ENCODE results near the gene CADM2. TPM values are rescaled to one million over a fixed set of nuclear protein-coding genes. Genes with fewer than 3 reads are reported as not detected.

Gene CADM2
- total RNA-seq, 2 donors from 2014 or later: 24.1 to 29.8 TPM

- WGBS, 2 experiments (ENCODE audit: insufficient coverage in 1 of 2, insufficient read length in 1 of 2): 70 to 100% methylated on average over 1 of the region's 1 CpG
- H3K4me1 Mint-ChIP-seq: no peaks in the 10 kb centered on the region
- no peak for DNase-seq
These were observed 205.6 kb downstream of the CADM2 start for GRCh38 chr3:85164436-85164835.

GRCh38 chr3:85167576-85167975 is 208.8 kb downstream of the CADM2 start:
- no peak overlapping the region for H3K4me3 ChIP-seq (ENCODE audit: low read length)
- WGBS, 2 experiments (ENCODE audit: insufficient coverage in 1 of 2, insufficient read length in 1 of 2): 100% methylated on average over 1 of the region's 1 CpG
- no peaks in the 10 kb centered on the region for H3K4me1 ChIP-seq (ENCODE audit: control insufficient read depth, insufficient read depth, low read length)
- TF ChIP-seq, protein P1, sequence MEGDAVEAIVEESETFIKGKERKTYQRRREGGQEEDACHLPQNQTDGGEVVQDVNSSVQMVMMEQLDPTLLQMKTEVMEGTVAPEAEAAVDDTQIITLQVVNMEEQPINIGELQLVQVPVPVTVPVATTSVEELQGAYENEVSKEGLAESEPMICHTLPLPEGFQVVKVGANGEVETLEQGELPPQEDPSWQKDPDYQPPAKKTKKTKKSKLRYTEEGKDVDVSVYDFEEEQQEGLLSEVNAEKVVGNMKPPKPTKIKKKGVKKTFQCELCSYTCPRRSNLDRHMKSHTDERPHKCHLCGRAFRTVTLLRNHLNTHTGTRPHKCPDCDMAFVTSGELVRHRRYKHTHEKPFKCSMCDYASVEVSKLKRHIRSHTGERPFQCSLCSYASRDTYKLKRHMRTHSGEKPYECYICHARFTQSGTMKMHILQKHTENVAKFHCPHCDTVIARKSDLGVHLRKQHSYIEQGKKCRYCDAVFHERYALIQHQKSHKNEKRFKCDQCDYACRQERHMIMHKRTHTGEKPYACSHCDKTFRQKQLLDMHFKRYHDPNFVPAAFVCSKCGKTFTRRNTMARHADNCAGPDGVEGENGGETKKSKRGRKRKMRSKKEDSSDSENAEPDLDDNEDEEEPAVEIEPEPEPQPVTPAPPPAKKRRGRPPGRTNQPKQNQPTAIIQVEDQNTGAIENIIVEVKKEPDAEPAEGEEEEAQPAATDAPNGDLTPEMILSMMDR (conservative IDR thresholded peaks at IDR 0.05): no peak
- H3K4me1 Mint-ChIP-seq: no peaks in the 10 kb centered on the region
- no peaks in the 10 kb centered on the region for H3K27me3 Mint-ChIP-seq (ENCODE audit: insufficient read depth)
- H3K36me3 ChIP-seq (ENCODE audit: control insufficient read depth, insufficient read depth, low read length): no peaks in the 10 kb centered on the region
- DNase-seq: no peak
- H3K9ac ChIP-seq (ENCODE audit: extremely low read depth, low read length, poor library complexity, severe bottlenecking): no peak overlapping the region
- H3K9me3 Mint-ChIP-seq: no peaks in the 10 kb centered on the region
- no peaks in the 10 kb centered on the region for H3K27me3 ChIP-seq (ENCODE audit: control insufficient read depth, insufficient read depth, low read length, poor library complexity, severe bottlenecking)
- no peak overlapping the region for H3K27ac ChIP-seq (ENCODE audit: low read depth, low read length)
- H3K27ac Mint-ChIP-seq: no peak overlapping the region
- H3K4me3 Mint-ChIP-seq: no peak overlapping the region
- H3K36me3 Mint-ChIP-seq (ENCODE audit: low read depth): no peaks in the 10 kb centered on the region
- H3K9me3 ChIP-seq (ENCODE audit: control insufficient read depth, low read length): no peaks in the 10 kb centered on the region

More at GRCh38 chr3:85164436-85164835, 205.6 kb downstream of the CADM2 start:
- Mint-ChIP-seq H3K27me3 (ENCODE audit: insufficient read depth) (no peaks in the 10 kb centered on the region), H3K36me3 (ENCODE audit: low read depth) (no peaks in the 10 kb centered on the region), H3K9me3 (no peaks in the 10 kb centered on the region), H3K27ac (no peak overlapping the region), H3K4me3 (no peak overlapping the region)
- no peaks in the 10 kb centered on the region for H3K4me1 ChIP-seq (ENCODE audit: control insufficient read depth, insufficient read depth, low read length)
- H3K9me3 ChIP-seq (ENCODE audit: control insufficient read depth, low read length): no peaks in the 10 kb centered on the region
- H3K27ac ChIP-seq (ENCODE audit: low read depth, low read length): no peak overlapping the region
- no peaks in the 10 kb centered on the region for H3K27me3 ChIP-seq (ENCODE audit: control insufficient read depth, insufficient read depth, low read length, poor library complexity, severe bottlenecking)
- no peaks in the 10 kb centered on the region for H3K36me3 ChIP-seq (ENCODE audit: control insufficient read depth, insufficient read depth, low read length)
- TF ChIP-seq, protein P1 (conservative IDR thresholded peaks at IDR 0.05): no peak
- no peak overlapping the region for H3K4me3 ChIP-seq (ENCODE audit: low read length)
- H3K9ac ChIP-seq (ENCODE audit: extremely low read depth, low read length, poor library complexity, severe bottlenecking): no peak overlapping the region

DNA sequence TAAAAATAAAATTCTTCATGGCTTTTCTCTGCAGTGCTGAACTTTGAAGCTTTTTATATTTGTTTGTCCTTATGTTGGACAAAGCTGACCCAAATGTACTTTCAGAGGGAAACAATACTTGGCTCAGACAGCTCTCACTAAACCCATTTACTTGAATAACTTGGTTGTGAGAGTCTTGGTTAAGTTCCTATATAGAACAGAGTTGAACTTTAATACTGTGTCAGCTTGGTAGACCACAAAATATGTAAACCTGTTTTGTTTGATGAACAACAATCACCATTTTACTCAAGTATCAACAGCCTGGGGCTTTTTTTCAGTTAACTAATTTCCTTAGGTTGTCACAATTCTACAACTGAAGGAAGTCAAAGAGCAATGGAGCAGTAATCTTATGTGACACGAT is 211.9 kb downstream of the CADM2 start:
- H3K27ac Mint-ChIP-seq: no peak overlapping the region
- Histone ChIP-seq H3K36me3 (ENCODE audit: control insufficient read depth, insufficient read depth, low read length) (no peaks in the 10 kb centered on the region), H3K4me1 (ENCODE audit: control insufficient read depth, insufficient read depth, low read length) (no peaks in the 10 kb centered on the region), H3K27ac (ENCODE audit: low read depth, low read length) (no peak overlapping the region), H3K27me3 (ENCODE audit: control insufficient read depth, insufficient read depth, low read length, poor library complexity, severe bottlenecking) (no peaks in the 10 kb centered on the region), H3K9ac (ENCODE audit: extremely low read depth, low read length, poor library complexity, severe bottlenecking) (no peak overlapping the region), H3K9me3 (ENCODE audit: control insufficient read depth, low read length) (no peaks in the 10 kb centered on the region), H3K4me3 (ENCODE audit: low read length) (no peak overlapping the region)
- no peaks in the 10 kb centered on the region for H3K9me3 Mint-ChIP-seq
- H3K27me3 Mint-ChIP-seq (ENCODE audit: insufficient read depth): no peaks in the 10 kb centered on the region
- TF ChIP-seq, protein P1 (conservative IDR thresholded peaks at IDR 0.05): no peak
- no peaks in the 10 kb centered on the region for H3K4me1 Mint-ChIP-seq
- no peak for DNase-seq
- no peaks in the 10 kb centered on the region for H3K36me3 Mint-ChIP-seq (ENCODE audit: low read depth)
- H3K4me3 Mint-ChIP-seq: no peak overlapping the region
- 82% methylated on average over 1 of the region's 1 CpG; no CpG with 5 or more reads in 1 of the 2 experiments for WGBS, 2 experiments (ENCODE audit: insufficient coverage in 1 of 2, insufficient read length in 1 of 2)

Measured in endodermal cell (in vitro differentiated cells).